Measurements from ENCODE around the gene KCTD6.
A peak's percentile ranks its signal among the peaks of the same experiment; 100 is the strongest.

KCTD6 gene

GRCh38 chr3:58463181-58463941 is 28.5 kb upstream of the KCTD6 start:
- Histone ChIP-seq H3K4me1 (ENCODE audit: control insufficient read depth in 1 of 2, insufficient read depth in 2 of 2, low read length in 2 of 2) (no peaks in the 10 kb centered on the region), H3K27ac (ENCODE audit: low read depth, low read length) (no peak overlapping the region), H2BK12ac (ENCODE audit: low read length) (no peak overlapping the region), H3K79me1 (ENCODE audit: low read length) (no peaks in the 10 kb centered on the region), H2BK120ac (ENCODE audit: insufficient read depth, low read length, poor library complexity) (no peak overlapping the region), H3K23ac (ENCODE audit: low read length) (no peak overlapping the region), H4K8ac (ENCODE audit: low read depth, low read length) (no peak overlapping the region), H4K12ac (ENCODE audit: low read depth, low read length) (no peak overlapping the region), H3K4me2 (ENCODE audit: low read length) (no peak overlapping the region), H3K27me3 (ENCODE audit: insufficient read depth, low read length) (no peaks in the 10 kb centered on the region), H3K4ac (ENCODE audit: low read depth, low read length) (no peak overlapping the region), H3K79me2 (ENCODE audit: control insufficient read depth, insufficient read depth, low read length, poor library complexity) (no peaks in the 10 kb centered on the region), H3K9me3 (ENCODE audit: insufficient read depth, low read depth, low read length) (no peaks in the 10 kb centered on the region), H3K9ac (ENCODE audit: low read length) (no peak overlapping the region), H2AK5ac (ENCODE audit: low read length) (no peak overlapping the region), H4K91ac (ENCODE audit: low read depth, low read length) (no peak overlapping the region), H2AFZ (ENCODE audit: insufficient read depth, low read length, poor library complexity) (peak overlapping the region; percentile 87), H3K36me3 (ENCODE audit: control insufficient read depth in 1 of 2, insufficient read depth in 2 of 2, low read length in 2 of 2) (no peaks in the 10 kb centered on the region), H3K18ac (ENCODE audit: low read length) (no peak overlapping the region), H3K4me3 (ENCODE audit: low read depth, low read length) (no peak overlapping the region), H2BK5ac (ENCODE audit: low read depth, low read length, poor library complexity) (no peak overlapping the region), H3K14ac (ENCODE audit: low read length) (no peak overlapping the region)
- WGBS (ENCODE audit: extremely low coverage, insufficient coverage, insufficient read length) = no CpG with 5 or more reads among the region's 18 CpGs
- DNase-seq = peak; percentile 69 to 77

GRCh38 chr3:58463942-58464271 is 28.0 kb upstream of the KCTD6 start:
- H2BK5ac ChIP-seq (ENCODE audit: low read depth, low read length, poor library complexity) = no peak overlapping the region
- no peak overlapping the region for H4K8ac ChIP-seq (ENCODE audit: low read depth, low read length)
- H3K79me1 ChIP-seq (ENCODE audit: low read length) = no peaks in the 10 kb centered on the region
- no peaks in the 10 kb centered on the region for H3K36me3 ChIP-seq (ENCODE audit: control insufficient read depth in 1 of 2, insufficient read depth in 2 of 2, low read length in 2 of 2)
- H3K4me2 ChIP-seq (ENCODE audit: low read length) = no peak overlapping the region
- no CpG with 5 or more reads among the region's 5 CpGs for WGBS (ENCODE audit: extremely low coverage, insufficient coverage, insufficient read length)
- no peak overlapping the region for H2AK5ac ChIP-seq (ENCODE audit: low read length)
- no peak overlapping the region for H3K23ac ChIP-seq (ENCODE audit: low read length)
- no peaks in the 10 kb centered on the region for H3K9me3 ChIP-seq (ENCODE audit: insufficient read depth, low read depth, low read length)
- H4K12ac ChIP-seq (ENCODE audit: low read depth, low read length) = no peak overlapping the region
- no peak overlapping the region for H4K91ac ChIP-seq (ENCODE audit: low read depth, low read length)
- DNase-seq = no peak
- H3K79me2 ChIP-seq (ENCODE audit: control insufficient read depth, insufficient read depth, low read length, poor library complexity) = no peaks in the 10 kb centered on the region
- no peak overlapping the region for H2AFZ ChIP-seq (ENCODE audit: insufficient read depth, low read length, poor library complexity)
- H3K18ac ChIP-seq (ENCODE audit: low read length) = no peak overlapping the region
- no peak overlapping the region for H2BK12ac ChIP-seq (ENCODE audit: low read length)
- no peaks in the 10 kb centered on the region for H3K27me3 ChIP-seq (ENCODE audit: insufficient read depth, low read length)
- no peak overlapping the region for H2BK120ac ChIP-seq (ENCODE audit: insufficient read depth, low read length, poor library complexity)
- H3K27ac ChIP-seq (ENCODE audit: low read depth, low read length) = no peak overlapping the region
- H3K4ac ChIP-seq (ENCODE audit: low read depth, low read length) = no peak overlapping the region
- H3K4me3 ChIP-seq (ENCODE audit: low read depth, low read length) = no peak overlapping the region
- no peak overlapping the region for H3K9ac ChIP-seq (ENCODE audit: low read length)
- H3K4me1 ChIP-seq (ENCODE audit: control insufficient read depth in 1 of 2, insufficient read depth in 2 of 2, low read length in 2 of 2) = no peaks in the 10 kb centered on the region
- H3K14ac ChIP-seq (ENCODE audit: low read length) = no peak overlapping the region

GRCh38 chr3:58464866-58465265 is 27.0 kb upstream of the KCTD6 start:
- Histone ChIP-seq H3K27me3 (ENCODE audit: insufficient read depth, low read length) (no peaks in the 10 kb centered on the region), H2BK120ac (ENCODE audit: insufficient read depth, low read length, poor library complexity) (no peak overlapping the region), H3K23ac (ENCODE audit: low read length) (no peak overlapping the region), H3K18ac (ENCODE audit: low read length) (no peak overlapping the region), H3K27ac (ENCODE audit: low read depth, low read length) (no peak overlapping the region), H3K9ac (ENCODE audit: low read length) (no peak overlapping the region), H4K12ac (ENCODE audit: low read depth, low read length) (no peak overlapping the region), H3K4ac (ENCODE audit: low read depth, low read length) (no peak overlapping the region), H4K91ac (ENCODE audit: low read depth, low read length) (no peak overlapping the region), H2AFZ (ENCODE audit: insufficient read depth, low read length, poor library complexity) (no peak overlapping the region), H3K4me2 (ENCODE audit: low read length) (no peak overlapping the region), H3K79me2 (ENCODE audit: control insufficient read depth, insufficient read depth, low read length, poor library complexity) (no peaks in the 10 kb centered on the region), H2BK5ac (ENCODE audit: low read depth, low read length, poor library complexity) (no peak overlapping the region), H3K9me3 (ENCODE audit: insufficient read depth, low read depth, low read length) (no peaks in the 10 kb centered on the region), H3K4me1 (ENCODE audit: control insufficient read depth in 1 of 2, insufficient read depth in 2 of 2, low read length in 2 of 2) (no peaks in the 10 kb centered on the region), H3K4me3 (ENCODE audit: low read depth, low read length) (no peak overlapping the region), H2AK5ac (ENCODE audit: low read length) (no peak overlapping the region), H3K14ac (ENCODE audit: low read length) (no peak overlapping the region), H3K79me1 (ENCODE audit: low read length) (no peaks in the 10 kb centered on the region), H3K36me3 (ENCODE audit: control insufficient read depth in 1 of 2, insufficient read depth in 2 of 2, low read length in 2 of 2) (no peaks in the 10 kb centered on the region), H4K8ac (ENCODE audit: low read depth, low read length) (no peak overlapping the region), H2BK12ac (ENCODE audit: low read length) (no peak overlapping the region)
- DNase-seq = no peak
- no CpG with 5 or more reads among the region's 3 CpGs for WGBS (ENCODE audit: extremely low coverage, insufficient coverage, insufficient read length)

GRCh38 chr3:58466899-58467563 is 24.9 kb upstream of the KCTD6 start:
- H3K79me2 ChIP-seq (ENCODE audit: control insufficient read depth, insufficient read depth, low read length, poor library complexity) = no peaks in the 10 kb centered on the region
- H3K36me3 ChIP-seq (ENCODE audit: control insufficient read depth in 1 of 2, insufficient read depth in 2 of 2, low read length in 2 of 2) = no peaks in the 10 kb centered on the region
- WGBS (ENCODE audit: extremely low coverage, insufficient coverage, insufficient read length) = no CpG with 5 or more reads among the region's 4 CpGs
- H3K4me1 ChIP-seq (ENCODE audit: control insufficient read depth in 1 of 2, insufficient read depth in 2 of 2, low read length in 2 of 2) = peaks cover 0 to 3% of the 10 kb centered on the region in 2 experiments
- H4K8ac ChIP-seq (ENCODE audit: low read depth, low read length) = no peak overlapping the region
- H3K79me1 ChIP-seq (ENCODE audit: low read length) = no peaks in the 10 kb centered on the region
- H3K9me3 ChIP-seq (ENCODE audit: insufficient read depth, low read depth, low read length) = no peaks in the 10 kb centered on the region
- no peak overlapping the region for H3K18ac ChIP-seq (ENCODE audit: low read length)
- H2BK5ac ChIP-seq (ENCODE audit: low read depth, low read length, poor library complexity) = no peak overlapping the region
- no peak overlapping the region for H3K14ac ChIP-seq (ENCODE audit: low read length)
- no peak overlapping the region for H3K9ac ChIP-seq (ENCODE audit: low read length)
- H2BK120ac ChIP-seq (ENCODE audit: insufficient read depth, low read length, poor library complexity) = no peak overlapping the region
- no peak overlapping the region for H2AFZ ChIP-seq (ENCODE audit: insufficient read depth, low read length, poor library complexity)
- no peak overlapping the region for H3K23ac ChIP-seq (ENCODE audit: low read length)
- no peak overlapping the region for H4K91ac ChIP-seq (ENCODE audit: low read depth, low read length)
- H3K4me3 ChIP-seq (ENCODE audit: low read depth, low read length) = no peak overlapping the region
- H3K27ac ChIP-seq (ENCODE audit: low read depth, low read length) = no peak overlapping the region
- no peak overlapping the region for H3K4ac ChIP-seq (ENCODE audit: low read depth, low read length)
- no peak overlapping the region for H2AK5ac ChIP-seq (ENCODE audit: low read length)
- H3K27me3 ChIP-seq (ENCODE audit: insufficient read depth, low read length) = no peaks in the 10 kb centered on the region
- no peak for DNase-seq
- H2BK12ac ChIP-seq (ENCODE audit: low read length) = no peak overlapping the region
- no peak overlapping the region for H3K4me2 ChIP-seq (ENCODE audit: low read length)
- no peak overlapping the region for H4K12ac ChIP-seq (ENCODE audit: low read depth, low read length)

Measured in trophoblast cell (in vitro differentiated cells and primary cell).